ENCODE measurements around the gene VCL. TPM values are rescaled to one million over a fixed set of nuclear protein-coding genes. Genes with fewer than 3 reads are reported as not detected.

VCL gene
- total and polyA plus RNA-seq, 9 of the 15 experiments (the other 6 are each of a cell fraction or from before 2014, with no cell fraction given): 29.8 to 186 (median 76.4) TPM

- TF ChIP-seq ZBTB43 (CRISPR knock-in tag; IDR thresholded peaks at IDR 0.05): 0 out of 2 replicates have a peak, but pooled peaks have one; percentile 60
Measured at GRCh38 chr10:73956476-73957359, 41.2 kb upstream of the VCL start (continued).

- POLR2A ChIA-PET: interaction anchor here (0.7 to 1.7 kb wide), 6 partner anchors 8 to 42 kb away, joined by 3 to 5 read pairs (median 4); no protein-coding TSS in a partner anchor
- H3K79me2 ChIP-seq (ENCODE audit: control insufficient read depth, insufficient read depth, low read length): no peaks in the 10 kb centered on the region
- peak; percentile 29 for FAIRE-seq
- peak; percentile 36 for ATAC-seq
- peaks cover 35 to 36% of the 10 kb centered on the region in 2 experiments for H3K4me1 ChIP-seq (replicated peaks in 1 of 2; ENCODE audit: control insufficient read depth in 2 of 2, insufficient read depth in 2 of 2, low read length in 2 of 2)
- peak overlapping the region in 1 of 2 experiments; percentile 8; a peak in 3 of 4 replicates for H3K9ac ChIP-seq (ENCODE audit: insufficient read depth in 1 of 2, low read depth in 2 of 2, low read length in 2 of 2)
- BruUV-seq (replicated peaks): no TSS peak
- peaks cover 5% of the 10 kb centered on the region; the same call in 1 of the 2 replicates for H3K9me3 ChIP-seq (replicated peaks; ENCODE audit: control insufficient read depth, insufficient read depth, low read depth, low read length)
- no peaks in the 10 kb centered on the region for H3K9me1 ChIP-seq (ENCODE audit: control insufficient read depth, insufficient read depth, low read length)
- H3K27ac ChIP-seq (ENCODE audit: extremely low read depth, low read depth, low read length): peak overlapping the region; percentile 53
- no peaks in the 10 kb centered on the region for H3K27me3 ChIP-seq (ENCODE audit: control insufficient read depth in 2 of 2, insufficient read depth in 2 of 2, low read length in 2 of 2)
- CTCF ChIA-PET (ENCODE audit: low intra/inter-chr PET ratio): no interaction called here
- intact Hi-C loops (cut with micrococcal nuclease) (loop anchor here (5.0 kb wide), 1 partner anchor 98 kb away; no protein-coding TSS in a partner anchor), in situ Hi-C loops (cut with MboI) (no loop called here)
- DNase-seq (ENCODE audit: extremely low read depth in 1 of 4, low spot score in 3 of 4): peak in 2 of 4 experiments; percentile 31 to 63
- peak overlapping the region; percentile 2; the same call in 1 of the 2 replicates for H3K4me2 ChIP-seq (ENCODE audit: insufficient read depth, low read length)
- H2AFZ ChIP-seq (ENCODE audit: low read depth, low read length): peak overlapping the region; percentile 88
- no peaks in the 10 kb centered on the region for H3K36me3 ChIP-seq (ENCODE audit: control insufficient read depth, insufficient read depth, low read length)
- WGBS (ENCODE audit: insufficient coverage, low coverage, missing lambda C conversion rate): 49% methylated on average over 6 of the region's 6 CpGs
- H3K4me3 ChIP-seq: no peak overlapping the region
- no peaks in the 10 kb centered on the region for H4K20me1 ChIP-seq (replicated peaks; ENCODE audit: control insufficient read depth, insufficient read depth, low read length)
- TF ChIP-seq MAFG (tag; conservative IDR thresholded peaks at IDR 0.05): 0 out of 2 replicates have a peak, but pooled peaks have one; percentile 14
- TF ChIP-seq ID3 (CRISPR knock-in tag; IDR thresholded peaks at IDR 0.05): no peak
- TF ChIP-seq ID3 (tag; IDR thresholded peaks at IDR 0.05): 0 out of 2 replicates have a peak, but pooled peaks have one; percentile 28
- TF ChIP-seq EP400 (IDR thresholded peaks at IDR 0.05): no peak
- TF ChIP-seq CEBPB (tag; IDR thresholded peaks at IDR 0.05): peak; percentile 67
- TF ChIP-seq HDAC8 (tag; IDR thresholded peaks at IDR 0.05): no peak
- TF ChIP-seq ETV5 (CRISPR knock-in tag; IDR thresholded peaks at IDR 0.05; ENCODE audit: low read depth): 0 out of 2 replicates have a peak, but pooled peaks have one; percentile 29
- no peak for TF ChIP-seq FOSL1 (tag; conservative IDR thresholded peaks at IDR 0.05)
Measured at GRCh38 chr10:73959484-73960243, 38.3 kb upstream of the VCL start.

Data from K562 (cell line).